HG03571 (cell line): ENCODE results near the gene SECISBP2.

Experiments used
- ATAC-seq: cut with Tn5 transposase; IDR thresholded peaks from one replicate; pipeline ENCODE4 v1.9.1; 2021; ENCODE audit not compliant: unreplicated experiment

Gene SECISBP2

DNA sequence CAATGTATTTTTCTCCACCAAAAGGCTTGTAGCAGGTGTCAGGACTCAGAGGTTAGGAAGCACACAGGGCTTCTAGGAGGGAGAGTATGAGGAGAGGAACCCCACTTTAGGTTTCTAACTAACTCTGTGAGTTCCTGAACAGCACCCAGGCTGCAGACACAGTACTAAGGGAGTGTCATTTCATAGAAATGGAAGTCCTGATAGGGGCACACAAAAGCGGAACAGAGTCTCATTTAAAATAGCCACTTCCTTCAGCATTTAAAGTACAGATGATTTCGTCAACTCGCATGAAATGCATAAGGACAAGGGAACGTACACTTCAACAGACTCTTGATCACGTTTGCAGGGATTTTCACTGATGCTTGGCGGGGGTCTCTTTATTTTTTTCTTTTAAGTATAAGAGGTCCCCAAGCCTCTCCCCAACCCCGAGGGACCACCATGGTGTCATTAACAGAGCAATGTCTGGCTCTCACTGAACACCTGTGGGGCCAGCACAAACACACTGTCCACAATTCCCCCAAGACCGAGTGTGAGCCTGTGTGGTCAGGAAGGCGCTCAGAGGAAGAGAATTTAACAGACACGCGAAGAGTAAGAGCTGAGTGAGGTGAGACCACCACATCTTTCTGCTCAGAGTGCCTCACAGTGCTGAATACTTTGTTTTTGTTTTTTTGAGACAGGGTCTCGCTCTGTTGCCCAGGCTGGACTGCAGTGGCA, 82.3 kb downstream of the SECISBP2 start:
- ATAC-seq, result peak; percentile 77

DNA sequence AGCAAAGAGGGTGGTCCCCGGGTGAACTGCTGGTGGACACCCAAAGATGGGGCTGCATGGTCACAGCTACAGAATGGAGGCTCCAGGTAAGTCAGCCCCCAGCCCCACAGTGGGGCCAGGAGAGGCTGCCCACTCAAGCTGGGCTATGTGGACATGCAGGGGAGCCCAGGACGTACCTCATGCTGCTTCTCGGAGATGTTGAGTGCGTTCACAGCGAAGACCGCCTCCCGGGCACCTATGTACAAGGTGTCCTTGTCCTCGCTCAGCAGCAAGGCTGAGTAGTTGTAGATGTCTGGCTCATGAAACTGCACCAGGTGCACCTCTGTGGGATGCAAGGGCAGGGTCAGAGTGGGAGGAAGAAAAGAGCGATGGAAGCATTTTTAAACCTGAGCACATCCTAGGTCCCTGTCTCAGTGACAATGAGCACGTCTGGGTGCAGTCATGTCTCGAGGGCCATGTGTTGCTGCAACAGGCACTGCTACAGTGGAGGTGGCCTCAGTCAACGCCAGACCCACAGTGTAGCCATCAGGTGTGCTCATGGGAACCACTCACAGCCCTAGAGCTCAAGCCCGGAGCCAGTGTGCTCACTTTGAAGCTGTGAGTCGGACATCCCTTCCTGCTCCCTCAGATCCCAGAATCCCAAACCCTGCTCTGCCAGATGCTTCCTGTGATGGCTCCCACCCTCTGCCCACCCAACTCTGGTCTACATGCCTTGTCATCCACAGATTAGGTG, 84.6 kb downstream of the SECISBP2 start:
- no peak for ATAC-seq

DNA sequence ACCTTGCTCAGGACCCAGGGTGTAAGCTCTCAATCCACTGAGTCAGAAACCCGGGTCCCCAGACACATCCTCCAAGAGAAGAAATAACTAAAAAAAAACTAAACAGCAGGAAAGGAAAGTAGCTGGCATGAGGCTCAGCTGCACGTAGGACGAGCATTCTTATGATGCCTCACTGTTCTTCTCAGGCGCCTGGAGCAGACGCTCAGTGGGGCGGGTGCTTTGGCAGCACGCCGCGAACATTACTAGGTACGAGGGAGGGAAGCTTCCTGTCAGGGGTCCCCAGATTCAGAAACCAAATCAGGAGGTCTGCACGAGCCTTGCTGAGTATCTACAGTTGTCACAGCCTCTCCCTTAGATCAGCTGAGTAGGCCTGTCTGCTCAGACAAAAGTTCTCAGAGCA, 85.8 kb downstream of the SECISBP2 start:
- ATAC-seq, result no peak

DNA sequence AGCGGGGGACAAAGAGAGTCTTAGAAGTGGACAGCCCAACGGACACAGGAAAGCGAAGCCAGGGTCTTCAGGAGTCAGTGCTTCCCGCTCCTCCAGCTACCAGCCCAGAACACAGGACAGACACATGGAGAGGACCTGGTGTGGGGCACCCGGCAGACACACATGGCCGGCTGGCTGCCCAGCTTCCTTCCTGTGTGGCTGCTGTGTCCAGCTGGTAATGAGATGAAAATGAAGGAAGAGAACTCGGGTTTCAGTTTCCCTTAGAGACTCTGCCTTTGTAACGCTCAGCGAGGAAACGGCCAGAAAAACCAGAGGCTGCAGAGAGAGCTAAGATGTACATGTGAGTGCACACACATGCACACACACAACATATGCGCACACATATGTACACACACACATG, 87.5 kb downstream of the SECISBP2 start:
- ATAC-seq, result peak; percentile 49

DNA sequence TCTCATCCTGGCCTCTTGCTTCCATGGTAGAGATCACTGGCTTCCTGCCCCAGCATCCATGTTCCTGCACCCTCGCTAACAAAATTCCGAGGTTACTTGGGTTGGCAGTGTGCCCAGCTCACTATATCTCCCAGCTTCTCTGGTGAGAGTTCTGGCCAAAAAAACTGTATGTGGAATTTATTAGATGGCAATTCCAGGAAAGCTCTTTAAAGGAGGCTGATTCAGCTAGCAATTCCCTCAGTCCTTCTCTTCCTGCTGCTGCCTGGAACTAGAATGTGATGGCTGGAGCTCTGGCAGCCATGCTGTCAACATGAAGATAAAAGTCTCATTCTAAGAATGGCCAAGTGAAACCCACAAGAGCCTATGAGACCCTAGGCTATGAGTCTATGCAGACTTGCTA, 88.8 kb downstream of the SECISBP2 start:
- no peak for ATAC-seq

DNA sequence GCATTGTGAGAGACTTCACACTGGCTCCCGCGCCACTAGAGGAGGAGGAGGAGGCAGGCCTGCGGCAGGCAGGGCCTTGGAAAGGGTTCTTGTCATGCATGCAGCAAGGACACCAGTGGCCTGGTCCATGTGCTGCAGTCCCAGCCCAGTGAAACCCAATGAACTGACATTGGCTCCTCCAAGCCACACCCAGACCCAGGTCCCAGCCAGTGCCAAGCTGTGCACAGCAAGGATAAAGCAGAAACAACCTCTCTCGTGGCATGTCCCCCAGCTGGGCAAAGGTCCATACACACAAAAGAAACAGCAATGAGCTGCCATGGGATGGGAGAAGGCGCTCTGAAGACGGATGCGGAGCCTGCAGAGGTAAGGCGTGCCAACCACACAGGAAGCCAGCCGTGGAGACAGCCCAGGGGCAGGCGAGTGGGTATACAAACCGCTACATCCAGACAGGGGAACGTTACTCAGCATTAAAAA, 90.4 kb downstream of the SECISBP2 start:
- no peak for ATAC-seq
